Measurements from ENCODE around the gene HS6ST3.

DNA sequence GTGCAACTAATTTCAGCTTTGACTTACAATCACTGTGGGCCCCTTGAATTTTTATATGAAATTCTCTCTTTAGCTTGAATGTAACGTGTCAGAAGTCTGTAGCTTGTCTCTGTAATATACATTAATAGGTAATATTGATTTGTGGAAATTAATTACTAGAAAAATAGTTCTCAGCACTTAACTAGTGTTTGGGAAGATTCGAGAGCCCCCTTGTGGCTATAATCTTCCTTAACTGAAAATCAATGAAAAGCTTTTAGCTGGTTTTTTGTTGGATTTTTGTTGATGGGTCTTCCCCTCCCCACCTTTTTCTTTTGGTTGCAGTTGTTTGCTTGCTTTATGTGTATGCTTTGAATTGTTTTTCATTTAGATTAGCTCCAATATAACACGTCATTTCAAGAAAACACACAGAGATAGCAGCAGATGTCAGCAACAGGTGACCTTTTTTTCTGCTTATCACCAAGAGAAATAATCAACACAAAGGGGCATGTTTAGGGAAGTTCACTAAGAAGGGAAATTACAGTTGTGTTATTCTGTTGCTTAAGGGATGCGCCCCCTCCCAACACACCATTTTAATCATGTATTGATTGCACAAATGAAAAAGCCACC is 727.5 kb downstream of the HS6ST3 start:
- no peak for TF ChIP-seq EZH2 (IDR thresholded peaks at IDR 0.05)
- no peak for TF ChIP-seq POLR2AphosphoS5 (IDR thresholded peaks at IDR 0.05; ENCODE audit: borderline replicate concordance, low read depth, low read length)
